T-helper 2 cell (primary cell): Measurements from ENCODE around the gene IRF2BP1.
"Not testable (repeated sequence)": the region's sequence is repeated elsewhere in the genome, so short reads cannot be mapped to it uniquely, and the experiment has no call there.

ENCODE experiments used
- DNase-seq, 5 experiments: peaks; one replicate each; pipeline versions ENCODE4 v3.0.0 to v3.0.0-alpha.2; 2012 to 2022

The IRF2BP1 gene

DNA sequence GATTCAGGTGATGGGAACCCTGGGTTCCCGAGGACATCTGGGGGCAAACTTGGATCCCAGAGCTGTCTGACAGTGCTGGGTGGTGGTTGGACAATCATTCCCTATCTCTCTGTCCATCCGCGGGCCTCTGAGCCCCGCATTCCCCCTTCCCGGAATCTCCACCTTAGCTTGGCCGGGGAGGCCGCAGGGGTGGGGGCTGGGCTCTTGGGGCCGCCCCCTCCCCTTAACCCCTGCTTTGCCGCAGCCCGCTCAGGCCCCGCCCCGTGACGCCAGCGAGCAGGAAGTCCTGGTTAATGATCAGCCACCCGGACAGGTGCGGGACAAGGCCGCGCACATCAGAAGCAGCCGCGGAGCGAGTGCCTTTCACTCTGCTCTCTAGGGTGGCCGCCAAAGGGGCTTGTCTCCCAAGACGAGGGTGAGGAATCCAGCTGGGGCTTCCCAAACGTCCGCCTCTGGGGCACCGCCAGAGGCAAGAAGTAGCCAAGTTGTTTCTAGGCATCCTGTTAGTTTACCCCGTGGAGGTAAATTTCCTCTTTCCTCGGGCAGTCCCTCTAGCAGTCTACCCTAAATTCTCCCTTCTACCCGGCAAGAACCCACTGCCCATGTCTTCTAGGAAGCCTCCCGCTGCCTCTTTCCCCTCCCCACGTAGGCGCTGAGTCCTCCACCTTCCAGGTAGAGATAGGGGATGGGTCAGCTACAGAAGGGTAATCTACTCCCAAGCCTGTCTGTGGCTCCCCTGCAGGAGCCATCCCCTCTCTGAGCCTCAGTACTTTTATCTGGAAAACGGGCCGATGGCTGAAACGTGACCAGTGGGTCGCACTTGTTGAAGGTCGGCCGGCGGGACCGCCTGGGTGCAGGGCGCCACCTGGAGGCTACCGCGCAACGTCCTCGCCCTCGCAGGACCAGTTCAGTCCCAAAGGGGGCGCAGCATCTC, 3.0 kb downstream of the IRF2BP1 start:
- peak; percentile 65 to 83 (median 77) for DNase-seq

DNA sequence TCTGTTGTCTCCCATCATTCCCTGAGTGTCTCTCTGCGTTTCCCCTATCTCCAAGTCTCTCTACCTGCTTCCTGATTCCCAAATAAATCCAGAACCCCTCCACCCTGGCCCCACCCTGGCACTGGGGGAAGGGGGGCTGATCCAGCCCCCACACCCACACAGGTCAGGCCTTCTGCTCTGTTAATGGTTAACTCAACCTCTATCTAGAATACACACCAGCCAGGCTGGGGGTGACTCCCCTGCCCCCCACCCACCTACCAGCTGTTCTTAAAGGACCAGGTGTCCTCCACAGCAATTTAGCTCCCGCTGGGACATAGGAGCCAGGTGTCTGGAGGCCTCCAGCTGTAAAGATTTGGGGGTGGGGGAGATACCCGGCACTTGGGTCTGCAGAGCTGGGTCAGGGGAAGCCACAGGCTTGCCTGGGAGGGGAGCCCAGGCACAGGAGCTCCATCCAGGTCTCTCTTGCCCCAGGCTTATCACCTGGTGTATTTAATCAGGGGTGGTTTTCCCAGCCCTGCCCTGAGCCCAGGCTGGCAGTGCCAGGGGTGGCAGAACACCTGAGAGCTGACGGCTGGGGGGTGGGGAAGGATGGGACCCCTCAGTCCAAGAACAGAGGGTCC, 3.9 kb downstream of the IRF2BP1 start:
- no peak for DNase-seq

DNA sequence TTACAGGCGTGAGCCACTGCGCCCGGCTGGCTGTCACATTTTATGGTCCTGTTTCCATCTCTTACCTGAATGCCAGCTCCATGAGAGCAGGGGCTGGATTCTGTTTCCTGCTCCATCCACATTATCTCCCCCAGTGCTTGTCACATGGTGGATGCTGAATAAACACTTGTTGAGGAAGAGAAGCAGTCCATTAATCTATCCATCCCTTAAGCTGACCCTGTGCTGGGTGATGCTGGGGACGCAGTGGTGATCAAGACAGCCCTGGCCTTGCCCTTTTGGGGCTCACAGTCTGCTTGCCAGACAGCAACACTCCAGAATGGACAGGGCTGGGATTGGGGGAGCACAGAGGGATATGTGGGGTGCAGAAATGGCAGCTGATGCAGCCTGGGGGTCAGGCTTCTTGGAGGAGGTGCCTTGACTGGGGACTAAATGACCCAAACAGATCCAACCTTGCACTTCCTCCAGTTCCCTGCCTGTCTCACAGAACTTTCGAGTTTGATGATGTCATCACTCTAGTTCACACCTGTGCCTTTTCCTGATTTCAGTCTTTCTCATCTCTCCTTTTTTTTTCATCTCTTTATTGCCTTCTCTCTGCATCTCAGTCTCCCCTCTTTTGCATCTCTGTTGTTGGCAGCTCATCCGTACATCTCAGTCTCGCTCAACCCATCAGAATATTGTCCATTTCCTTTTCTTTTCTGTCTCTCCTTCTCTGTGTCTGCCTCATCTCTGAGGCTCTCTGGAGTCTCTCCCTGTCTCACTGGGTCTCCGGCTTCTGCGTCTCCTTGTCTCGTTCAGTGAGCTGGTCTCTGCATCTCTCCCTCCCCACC, 4.6 kb downstream of the IRF2BP1 start:
- no peak for DNase-seq

DNA sequence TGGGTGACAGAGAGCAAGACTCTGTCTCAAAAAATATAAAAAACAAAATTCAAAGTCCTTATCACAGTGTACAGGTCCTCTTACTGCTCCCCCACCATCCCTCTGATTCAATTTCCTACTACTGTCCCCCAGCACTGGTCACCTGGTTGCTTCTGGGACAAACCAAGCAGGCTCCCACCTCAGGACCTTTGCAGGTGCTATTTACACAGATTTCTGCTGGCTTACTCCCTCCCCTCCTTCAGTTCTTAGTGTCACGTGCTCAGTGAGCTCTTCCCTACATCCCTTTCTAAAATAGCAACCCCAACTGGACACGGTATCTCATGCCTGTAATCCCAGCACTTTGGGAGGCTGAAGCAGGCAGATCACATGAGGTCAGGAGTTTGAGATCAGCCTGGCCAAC, 6.0 kb downstream of the IRF2BP1 start:
- no peak for DNase-seq

DNA sequence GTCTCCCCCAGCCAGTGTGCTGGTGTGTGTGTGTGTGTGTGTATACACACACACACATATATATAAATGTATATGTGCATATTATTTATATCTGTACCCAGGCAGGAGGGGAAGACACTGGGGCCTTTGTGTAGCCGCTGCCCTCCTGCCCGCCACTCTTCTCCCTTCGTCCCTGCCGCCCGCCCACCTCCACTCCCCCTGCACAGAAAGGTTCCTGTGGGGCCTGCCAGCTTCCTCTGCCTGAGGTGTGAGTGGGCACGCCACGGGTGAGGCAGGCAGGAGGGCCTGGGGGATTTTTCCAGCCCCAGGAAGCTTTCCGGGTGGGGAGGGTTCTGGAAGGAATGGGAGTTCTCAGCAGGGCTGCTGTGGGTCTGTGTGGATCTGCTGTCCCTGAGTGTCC, 6.9 kb downstream of the IRF2BP1 start:
- DNase-seq, result no peak

DNA sequence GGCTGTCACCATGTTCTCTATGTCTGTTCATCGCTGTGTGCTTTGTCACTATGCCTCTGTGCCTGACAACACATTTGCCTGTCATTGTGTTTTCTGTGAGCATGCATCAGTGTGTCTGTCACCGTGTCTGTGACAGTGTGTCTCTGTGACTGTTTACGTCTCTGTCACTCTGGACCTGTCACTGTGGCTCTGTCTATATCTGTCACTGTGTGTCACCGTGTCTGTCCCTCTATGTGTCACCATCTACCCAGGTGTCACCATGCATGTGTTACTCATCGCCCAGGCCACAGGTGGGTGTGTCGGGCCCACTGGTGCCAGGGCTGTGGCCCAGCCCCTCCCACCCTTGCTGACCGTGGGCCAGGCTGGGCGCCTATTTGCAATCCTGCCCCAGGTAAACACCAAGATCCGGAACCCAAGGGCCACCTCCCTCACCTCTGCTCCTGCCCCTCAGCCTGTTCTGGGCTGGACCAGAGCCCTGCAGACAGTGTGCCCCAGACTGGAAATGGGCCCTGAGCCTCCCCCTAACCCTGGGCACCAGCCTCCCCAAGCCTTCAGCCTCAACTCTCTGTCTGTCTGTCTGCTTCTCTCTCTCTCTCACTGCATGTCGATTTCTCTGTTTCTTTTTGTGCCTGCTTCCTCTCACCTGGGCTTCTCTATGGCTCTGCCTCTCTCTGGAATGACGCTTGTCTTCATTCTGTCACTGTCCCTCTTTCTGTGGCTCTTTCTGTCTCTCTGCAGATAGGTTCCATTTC, 7.7 kb downstream of the IRF2BP1 start:
- DNase-seq, result no peak

DNA sequence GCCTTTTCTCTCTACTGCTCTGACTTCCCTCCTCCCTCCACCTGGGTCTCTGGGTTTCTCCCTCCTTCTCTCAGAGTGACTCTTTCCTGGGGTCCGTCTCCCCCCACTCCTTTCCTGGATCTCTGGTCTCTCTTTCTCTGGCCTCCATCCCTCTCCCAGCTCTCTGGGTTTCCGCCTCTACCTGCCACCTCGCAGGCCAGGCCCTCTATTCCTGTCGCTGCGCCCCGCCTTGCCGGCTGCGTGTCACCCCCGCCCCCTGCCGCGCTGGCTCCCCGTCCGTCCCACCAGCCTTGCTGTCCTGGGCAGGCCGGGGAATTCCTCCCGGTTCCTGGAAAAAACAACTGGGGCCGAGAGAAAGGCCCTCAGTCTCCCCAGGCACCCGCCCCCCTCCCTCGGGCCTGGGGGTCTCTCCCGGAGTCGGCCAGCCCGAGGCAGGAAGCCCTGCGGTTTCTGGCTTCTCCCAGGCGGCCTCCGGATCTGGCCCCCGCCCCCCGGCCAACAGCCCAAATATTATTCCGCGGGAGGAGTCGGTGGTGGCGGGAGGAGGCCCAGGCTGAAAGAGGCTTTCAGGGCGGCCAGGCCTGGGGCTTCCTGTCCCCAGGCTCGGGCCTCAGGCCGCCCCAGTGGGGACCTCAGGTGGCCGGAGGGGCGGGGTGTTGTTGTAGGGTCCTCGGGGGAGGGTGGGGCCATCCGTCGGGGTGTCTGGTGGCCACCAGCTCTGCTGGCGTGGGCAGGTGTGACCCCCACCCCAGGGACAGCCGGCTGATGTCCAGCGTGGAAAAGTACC, 9.3 kb downstream of the IRF2BP1 start:
- peak in 1 of 5 experiments; percentile 27 for DNase-seq

DNA sequence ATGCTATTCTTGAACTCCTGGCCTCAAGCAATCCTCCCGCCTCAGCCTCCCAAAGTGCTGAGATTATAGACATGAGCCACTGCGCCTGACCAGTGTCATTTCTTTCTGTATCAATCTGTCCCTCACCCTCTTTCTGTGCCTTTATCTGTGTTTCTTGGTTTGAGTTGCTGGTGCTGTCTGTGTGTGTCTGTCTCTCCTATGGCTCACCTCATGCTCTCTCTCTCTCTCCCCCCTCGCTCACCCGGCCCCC, 9.9 kb downstream of the IRF2BP1 start:
- peak in 1 of 5 experiments; percentile 61 for DNase-seq

DNA sequence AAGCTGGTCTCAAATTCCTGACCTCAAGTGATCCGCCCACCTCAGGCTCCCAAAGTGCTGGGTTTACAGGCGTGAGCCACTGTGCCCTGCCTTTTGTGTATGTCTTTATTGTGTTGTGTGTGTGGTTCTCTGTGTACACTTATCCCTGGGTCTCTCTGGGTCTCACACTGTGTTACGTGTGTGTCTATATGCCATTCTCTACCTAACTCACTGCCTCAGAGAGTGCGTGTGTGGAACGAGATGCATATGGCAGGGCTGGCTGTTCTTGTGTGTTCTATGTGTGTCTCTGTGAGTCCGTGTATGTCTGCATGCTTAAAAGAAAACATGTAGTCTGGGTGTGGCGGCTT, 11.3 kb downstream of the IRF2BP1 start:
- DNase-seq, result no peak

DNA sequence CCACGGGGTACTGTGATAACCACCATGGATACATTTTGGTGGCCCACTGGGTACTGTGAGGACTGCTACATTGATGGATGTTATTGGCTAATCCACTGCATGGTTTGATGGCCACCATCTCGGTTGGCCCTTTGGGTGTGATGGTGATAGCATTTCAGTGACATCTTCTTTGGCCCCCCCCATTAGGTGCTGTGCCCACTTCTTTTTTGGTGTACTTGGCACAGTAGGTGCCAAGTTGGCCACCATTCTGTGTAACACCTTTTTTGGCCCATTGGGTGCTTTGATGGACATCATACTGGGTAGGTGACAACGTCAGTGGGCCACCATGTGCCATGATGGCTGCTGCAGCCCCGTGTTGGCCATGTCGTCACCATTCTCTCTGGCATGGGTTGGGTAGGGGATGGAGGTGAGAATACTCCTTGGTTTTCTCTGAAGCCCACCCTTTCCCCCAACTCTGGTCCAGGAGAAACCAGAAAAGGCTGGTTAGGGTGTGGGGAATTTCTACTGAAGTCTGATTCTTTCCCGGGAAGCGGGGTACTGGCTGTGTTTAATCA, 12.6 kb downstream of the IRF2BP1 start:
- DNase-seq, result no peak

DNA sequence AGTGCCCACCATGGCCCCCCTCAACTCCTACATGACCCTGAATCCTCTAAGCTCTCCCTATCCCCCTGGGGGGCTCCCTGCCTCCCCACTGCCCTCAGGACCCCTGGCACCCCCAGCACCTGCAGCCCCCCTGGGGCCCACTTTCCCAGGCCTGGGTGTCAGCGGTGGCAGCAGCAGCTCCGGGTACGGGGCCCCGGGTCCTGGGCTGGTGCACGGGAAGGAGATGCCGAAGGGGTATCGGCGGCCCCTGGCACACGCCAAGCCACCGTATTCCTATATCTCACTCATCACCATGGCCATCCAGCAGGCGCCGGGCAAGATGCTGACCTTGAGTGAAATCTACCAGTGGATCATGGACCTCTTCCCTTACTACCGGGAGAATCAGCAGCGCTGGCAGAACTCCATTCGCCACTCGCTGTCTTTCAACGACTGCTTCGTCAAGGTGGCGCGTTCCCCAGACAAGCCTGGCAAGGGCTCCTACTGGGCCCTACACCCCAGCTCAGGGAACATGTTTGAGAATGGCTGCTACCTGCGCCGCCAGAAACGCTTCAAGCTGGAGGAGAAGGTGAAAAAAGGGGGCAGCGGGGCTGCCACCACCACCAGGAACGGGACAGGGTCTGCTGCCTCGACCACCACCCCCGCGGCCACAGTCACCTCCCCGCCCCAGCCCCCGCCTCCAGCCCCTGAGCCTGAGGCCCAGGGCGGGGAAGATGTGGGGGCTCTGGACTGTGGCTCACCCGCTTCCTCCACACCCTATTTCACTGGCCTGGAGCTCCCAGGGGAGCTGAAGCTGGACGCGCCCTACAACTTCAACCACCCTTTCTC, 13.6 kb downstream of the IRF2BP1 start:
- DNase-seq, result no peak

DNA sequence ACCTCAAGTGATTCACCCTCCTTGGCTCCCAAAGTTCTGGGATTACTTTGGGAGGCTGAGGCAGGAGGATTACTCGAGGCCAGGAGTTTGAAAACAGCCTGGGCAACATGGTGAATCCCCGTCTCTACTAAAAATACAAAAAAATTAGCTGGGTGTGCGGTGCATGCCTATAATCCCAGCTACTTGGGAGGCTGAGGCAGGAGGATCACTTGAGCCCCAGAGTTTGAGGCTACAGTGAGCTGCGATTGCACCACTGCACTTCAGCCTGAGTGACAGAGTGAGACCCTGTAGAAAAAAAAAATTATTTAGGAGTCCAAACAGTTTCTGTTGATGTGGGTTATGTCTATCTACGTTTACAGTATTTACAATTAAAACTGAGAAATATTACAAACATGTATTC, 15.1 kb downstream of the IRF2BP1 start:
- no peak for DNase-seq

DNA sequence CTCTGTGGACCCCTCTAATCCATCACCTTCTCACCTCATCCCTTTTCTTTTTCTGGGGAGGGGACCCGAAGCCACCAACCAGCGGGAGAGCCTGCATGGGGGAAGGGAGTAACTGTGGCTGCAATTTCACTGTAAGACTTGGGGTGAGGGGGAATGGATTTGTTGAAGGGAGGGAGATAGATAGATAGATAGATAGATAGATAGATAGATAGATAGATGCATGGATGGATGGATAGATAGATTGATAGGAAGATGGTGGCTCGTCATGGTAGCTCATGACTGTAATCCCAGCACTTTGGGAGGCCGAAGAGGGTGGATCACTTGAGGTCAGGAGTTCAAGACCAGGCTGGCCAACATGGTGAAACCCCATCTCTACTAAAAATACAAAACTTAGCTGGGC, 18.7 kb downstream of the IRF2BP1 start:
- DNase-seq, result not testable (repeated sequence)

DNA sequence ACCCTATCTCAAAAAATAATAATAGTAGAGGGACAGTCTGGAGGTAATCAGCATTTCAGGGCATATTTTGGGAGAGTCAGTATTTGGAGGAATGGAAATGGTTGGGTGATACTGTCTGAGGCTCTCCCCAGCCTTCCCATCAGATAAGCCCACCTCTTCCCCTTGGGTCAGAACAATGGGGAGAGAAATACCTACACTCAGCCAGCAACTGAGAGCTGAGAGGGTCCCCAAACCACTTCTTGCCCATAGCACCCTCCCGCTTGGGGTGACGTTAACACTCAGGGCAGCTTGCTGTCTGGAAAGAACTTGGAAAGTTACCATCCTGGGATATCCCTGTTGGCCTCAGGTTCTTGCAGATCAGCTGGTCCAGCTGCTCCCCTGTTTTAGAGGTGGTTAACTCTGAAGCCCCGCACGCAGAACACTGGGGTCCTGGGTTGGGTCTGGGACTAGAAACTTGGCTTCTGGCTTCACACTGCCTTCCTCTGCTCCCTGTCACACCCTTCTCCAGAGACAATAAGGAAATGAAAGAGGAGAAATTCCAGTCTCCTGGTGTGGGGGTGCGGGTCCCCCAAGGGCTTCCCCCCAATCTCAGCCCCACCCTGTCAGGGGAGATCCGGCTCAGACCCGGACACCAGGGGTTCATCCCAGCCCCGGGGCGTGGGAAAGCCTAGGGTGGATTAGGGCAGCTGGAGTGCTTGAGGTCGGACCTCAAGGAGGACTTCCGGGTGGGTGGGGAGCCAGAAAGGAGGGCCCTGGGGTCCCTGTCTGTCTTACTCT, 19.4 kb downstream of the IRF2BP1 start:
- DNase-seq, result no peak

DNA sequence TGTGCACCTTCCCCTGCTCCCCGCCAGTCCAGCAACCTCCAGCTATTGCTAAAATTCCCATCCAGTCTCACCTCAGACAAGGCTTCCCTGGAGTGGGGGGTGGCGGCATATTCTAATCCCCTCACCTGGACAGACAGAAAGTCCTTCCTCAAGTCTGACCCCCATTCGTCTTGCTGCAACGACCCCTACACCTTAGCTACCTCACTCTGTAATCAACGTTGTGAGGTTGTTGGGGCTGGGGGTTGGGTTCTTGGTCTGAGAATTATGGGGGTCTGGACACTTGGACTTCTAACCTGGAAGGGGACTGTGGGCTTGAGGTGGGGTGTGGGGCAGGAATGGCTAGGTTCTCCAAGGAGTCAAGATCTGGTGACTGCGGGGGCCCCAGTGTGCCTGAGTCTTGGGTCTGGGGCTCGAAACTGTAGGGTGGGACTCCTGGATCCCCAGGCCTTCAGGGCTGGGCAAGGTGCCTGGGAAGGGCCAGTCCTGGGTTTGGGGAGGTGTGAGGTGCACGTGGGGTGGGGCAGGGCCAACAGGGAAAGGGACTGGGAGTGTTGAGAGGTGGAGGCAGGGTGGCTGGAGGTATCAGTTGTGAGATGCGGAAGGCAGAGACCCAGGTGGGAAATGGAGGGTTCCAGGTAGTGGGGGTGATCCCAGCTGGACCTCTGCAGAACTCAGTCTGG, 20.5 kb downstream of the IRF2BP1 start:
- no peak for DNase-seq

DNA sequence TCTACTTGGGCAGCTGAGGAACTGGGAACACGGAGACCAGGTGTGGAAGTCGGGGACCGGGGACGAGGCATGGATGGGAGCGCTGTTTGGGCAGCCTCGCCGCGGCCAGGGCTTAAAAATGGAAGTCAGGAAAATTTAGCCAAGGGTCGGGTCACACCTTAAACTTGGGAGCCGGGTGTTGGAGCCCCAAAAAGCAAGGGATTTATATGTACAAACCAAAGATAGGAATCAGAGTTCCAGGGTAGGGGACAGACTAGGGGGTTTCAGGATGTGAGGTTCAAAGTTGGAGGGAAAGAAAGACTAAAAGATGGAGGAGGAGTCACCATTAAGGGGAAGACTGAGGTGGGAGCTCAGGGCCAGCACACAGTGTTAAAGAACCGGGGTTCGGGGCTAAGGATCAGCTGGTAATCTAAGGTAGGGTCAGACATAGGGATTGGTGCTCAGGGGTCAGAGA, 21.3 kb downstream of the IRF2BP1 start:
- no peak for DNase-seq

DNA sequence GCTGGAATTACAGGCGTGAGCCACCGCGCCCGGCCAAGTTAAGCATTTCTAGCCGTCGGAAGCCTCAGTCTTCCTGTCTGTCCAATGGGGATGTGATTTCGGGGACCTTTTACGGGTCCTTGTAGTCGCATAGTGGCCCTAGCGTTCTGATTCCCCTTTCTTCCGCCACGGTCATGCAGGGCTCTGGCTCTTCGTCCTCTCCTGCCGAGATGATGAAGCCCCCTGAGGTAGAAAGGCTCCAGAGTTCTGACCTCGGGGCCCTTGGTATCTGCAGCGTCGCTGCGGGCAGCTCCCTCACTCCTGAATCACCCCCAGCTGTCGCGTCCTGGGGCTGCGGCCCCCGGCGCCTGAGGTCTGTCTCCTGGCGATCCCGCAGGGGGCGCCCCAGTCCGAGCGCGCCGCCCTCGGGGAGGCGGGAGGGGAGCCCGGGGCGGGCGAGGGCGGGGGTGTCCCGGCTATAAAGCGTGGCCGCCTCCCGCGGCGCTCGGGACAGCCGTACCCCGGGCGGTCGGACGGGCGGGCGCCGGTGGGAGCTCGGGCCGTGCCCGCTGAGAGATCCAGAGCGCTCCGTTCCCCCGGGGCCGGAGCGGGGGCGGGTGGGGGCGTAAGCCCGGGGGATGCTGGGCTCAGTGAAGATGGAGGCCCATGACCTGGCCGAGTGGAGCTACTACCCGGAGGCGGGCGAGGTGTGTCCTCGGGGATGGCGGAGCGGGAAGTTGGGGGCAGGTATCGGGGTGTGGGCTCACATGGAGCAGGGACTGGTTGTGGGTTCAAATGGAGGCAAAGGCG, 21.9 kb downstream of the IRF2BP1 start, which contains the start of gene FOXA3:
Gene FOXA3 (plus strand): TSS at position 487 of the 789 bp plus-strand sequence. CDS start 131 bp downstream, at position 618.
- peak; percentile 24 to 64 (median 45) for DNase-seq

DNA sequence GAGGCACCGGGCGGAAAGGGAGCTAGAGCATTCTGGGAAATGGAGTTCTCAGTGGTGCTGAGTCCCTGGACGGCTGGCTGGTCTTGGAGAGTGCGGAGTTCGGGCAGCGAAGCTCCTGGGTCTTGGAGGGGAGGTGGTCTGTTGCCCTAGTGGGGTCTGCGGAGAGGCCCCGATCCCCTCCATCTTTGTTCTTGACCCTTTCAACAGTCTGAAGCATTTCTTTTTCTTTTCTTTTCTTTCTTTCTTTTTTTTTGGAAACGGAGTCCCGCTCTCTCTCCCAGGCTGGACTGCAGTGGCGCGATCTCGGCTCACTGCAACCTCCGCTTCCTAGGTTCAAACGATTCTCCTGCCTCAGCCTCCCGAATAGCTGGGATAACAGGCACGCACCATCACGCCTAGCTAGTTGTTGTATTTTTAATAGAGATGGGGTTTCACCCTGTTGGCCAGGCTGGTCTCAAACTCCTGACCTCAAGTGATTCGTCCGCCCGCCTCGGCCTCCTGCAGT, 22.6 kb downstream of the IRF2BP1 start:
- DNase-seq, result no peak
